GM13976 (cell line): Measurements from ENCODE around the gene RNF213.

Experiments
- DNase-seq: peaks from one replicate; pipeline ENCODE4 v3.0.0; 2012; ENCODE audit warnings: low spot score
- CTCF ChIP-seq: IDR thresholded peaks from 2 replicates; pipeline ENCODE4 v1.5.1; 2012; ENCODE audit warnings: borderline replicate concordance, mild to moderate bottlenecking; ENCODE audit not compliant: insufficient read depth; ENCODE audit errors: extremely low read depth, missing control alignments, control extremely low read depth
- in situ Hi-C: fragments of 300-500 bp; cut with MboI; formaldehyde crosslinking; loops from one replicate; pipeline ENCODE4 v1.12.0; 2022; ENCODE audit warnings: low sequenced_read_pairs, mixed read lengths, inconsistent platforms; ENCODE audit not compliant: unreplicated experiment

The RNF213 gene

GRCh38 chr17:80229011-80229410 lies 31.6 kb upstream of the RNF213 start:
- DNase-seq = no peak
- no peak for TF ChIP-seq CTCF
- in situ Hi-C loops = no loop called here

- TF ChIP-seq CTCF = no peak
- no peak for DNase-seq
- in situ Hi-C loops = no loop called here
Observed at GRCh38 chr17:80232438-80232837, 28.2 kb upstream of the RNF213 start.

GRCh38 chr17:80233202-80233601 lies 27.4 kb upstream of the RNF213 start:
- no peak for TF ChIP-seq CTCF
- in situ Hi-C loops = no loop called here
- DNase-seq = no peak

- no peak for TF ChIP-seq CTCF
- in situ Hi-C loops = no loop called here
- DNase-seq = no peak
Observed at GRCh38 chr17:80236911-80237310, 23.7 kb upstream of the RNF213 start.

GRCh38 chr17:80237386-80237785 lies 23.3 kb upstream of the RNF213 start:
- DNase-seq = no peak
- no peak for TF ChIP-seq CTCF
- in situ Hi-C loops = no loop called here

GRCh38 chr17:80242505-80242904 lies 18.1 kb upstream of the RNF213 start:
- no peak for DNase-seq
- TF ChIP-seq CTCF = no peak
- in situ Hi-C loops = no loop called here
